Dedifferentiated amniotic fluid mesenchymal stem cell (primary cell): Measurements from ENCODE around the gene MXRA8.

Experiments used
- DNase-seq: peaks from one replicate; pipeline ENCODE4 v3.0.0-alpha.2; 2016; ENCODE audit errors: extremely low spot score

Gene MXRA8

DNA sequence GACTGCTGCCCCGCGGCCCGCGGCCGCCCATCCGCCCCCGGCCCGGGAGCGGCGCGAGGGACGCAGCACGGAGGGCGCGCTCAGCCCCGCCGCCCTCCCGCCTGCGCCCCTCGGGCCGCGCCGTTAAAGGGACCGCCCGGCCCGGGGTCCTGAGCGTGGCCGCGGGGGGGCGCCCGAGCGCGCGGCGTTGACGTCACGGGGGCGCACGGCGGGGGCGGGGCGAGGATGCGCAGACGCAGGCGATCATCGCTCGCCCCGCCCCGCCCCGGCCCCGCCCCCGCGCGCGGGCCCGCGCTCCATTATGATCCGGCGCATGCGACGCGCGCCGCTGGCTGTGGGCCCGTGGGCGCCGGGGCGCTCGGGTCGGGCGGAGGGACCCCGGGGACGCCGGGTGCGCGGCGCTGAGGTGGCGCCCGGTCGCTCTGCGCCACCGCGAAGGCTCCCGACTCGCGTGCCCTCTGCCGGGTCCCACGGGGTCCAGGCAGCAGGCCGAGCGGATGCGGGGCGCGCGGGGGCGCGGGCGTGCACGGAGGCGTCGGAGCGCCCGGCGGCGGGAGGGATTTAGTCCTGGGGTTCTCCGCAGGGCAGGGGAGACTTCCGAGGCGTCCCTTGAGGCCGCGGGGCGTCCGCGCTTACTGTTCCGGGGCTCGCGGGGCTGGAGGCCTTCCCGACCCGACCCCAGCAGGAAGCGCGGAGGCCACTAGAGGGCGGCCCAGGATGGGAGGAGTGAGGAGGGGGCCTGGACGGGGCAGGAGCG is 8.9 kb downstream of the MXRA8 start, which contains the start of gene DVL1:
Gene DVL1 (minus strand): TSS at position 163 of the 757 bp plus-strand sequence. CDS start 353 bp downstream, outside the sequence.
- peak; percentile 44 for DNase-seq

DNA sequence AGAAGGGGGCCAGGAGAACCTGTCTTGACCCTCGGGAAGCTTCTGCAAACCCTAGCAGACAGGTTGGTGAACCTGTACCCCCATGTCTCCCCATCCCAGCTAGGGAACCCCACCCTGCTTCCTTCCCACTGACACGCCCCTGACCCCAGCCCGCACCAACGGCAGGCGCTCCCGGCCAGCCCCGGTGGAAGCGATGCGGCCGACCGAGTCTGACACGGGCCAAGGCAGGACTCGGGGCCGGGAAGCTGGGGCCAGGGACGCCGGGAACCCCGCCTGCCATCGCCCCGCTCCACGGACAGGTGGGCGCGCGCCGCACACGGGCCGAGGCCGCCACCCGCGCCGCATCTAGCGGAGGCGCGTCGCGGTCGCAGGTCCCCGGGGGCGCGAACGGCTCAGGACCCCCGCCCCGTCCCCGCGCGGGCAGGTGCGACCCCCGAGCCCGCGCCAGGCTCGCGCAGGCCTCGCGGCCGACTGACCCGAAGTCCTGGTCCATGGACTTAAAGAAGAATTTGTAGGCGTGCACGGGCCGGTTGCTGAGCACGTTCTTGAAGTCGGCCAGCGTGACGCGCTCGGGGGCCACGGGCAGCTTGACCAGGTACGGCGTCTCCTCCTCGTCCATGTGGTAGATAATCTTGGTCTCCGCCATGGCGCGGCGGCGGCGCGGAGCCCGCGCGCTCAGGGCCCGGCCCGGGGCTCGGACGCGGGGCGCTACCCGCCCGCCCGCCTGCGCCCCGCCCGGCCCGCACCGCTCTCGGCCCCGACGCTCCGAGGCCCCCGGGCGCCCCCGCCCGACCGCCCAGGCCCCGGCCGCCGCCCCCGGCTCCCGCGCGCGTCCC is 9.7 kb downstream of the MXRA8 start:
- DNase-seq: no peak

DNA sequence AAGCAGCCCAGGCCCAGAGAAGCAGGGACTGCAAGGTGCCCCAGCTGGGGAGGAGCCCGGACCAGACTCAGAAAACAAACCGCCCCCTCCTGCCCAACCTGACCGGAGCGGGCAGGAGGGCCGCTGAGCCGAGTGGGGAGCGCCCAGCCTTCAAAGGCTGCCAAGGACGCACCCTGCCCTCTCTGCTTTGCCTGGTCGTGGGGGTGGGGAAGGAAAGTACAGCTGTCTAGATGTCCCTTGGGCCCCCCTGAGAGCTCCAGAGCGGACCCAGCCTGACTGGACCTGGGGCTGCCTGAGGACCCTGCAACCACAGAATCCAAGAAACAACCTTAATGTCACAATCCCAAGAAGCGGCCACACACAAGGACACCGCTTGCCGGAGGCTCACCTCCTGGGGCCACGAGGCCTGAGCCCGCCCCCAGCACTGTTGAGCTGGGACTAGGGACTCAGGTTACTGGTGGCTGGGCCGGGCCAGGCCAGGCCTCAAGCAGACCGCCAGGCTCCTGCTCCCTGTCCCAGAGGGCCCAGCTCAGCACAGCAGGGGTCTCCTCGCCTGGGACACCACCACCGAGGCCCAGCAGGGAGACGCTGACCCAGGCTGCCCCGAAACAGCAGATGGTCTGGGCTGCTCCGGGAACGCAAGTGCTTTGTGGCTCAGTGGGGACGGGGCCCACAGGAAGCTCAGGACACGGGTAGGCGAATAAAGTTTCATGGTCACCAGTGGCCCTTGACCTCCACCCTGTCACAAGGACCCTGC is 10.5 kb downstream of the MXRA8 start:
- DNase-seq: no peak

DNA sequence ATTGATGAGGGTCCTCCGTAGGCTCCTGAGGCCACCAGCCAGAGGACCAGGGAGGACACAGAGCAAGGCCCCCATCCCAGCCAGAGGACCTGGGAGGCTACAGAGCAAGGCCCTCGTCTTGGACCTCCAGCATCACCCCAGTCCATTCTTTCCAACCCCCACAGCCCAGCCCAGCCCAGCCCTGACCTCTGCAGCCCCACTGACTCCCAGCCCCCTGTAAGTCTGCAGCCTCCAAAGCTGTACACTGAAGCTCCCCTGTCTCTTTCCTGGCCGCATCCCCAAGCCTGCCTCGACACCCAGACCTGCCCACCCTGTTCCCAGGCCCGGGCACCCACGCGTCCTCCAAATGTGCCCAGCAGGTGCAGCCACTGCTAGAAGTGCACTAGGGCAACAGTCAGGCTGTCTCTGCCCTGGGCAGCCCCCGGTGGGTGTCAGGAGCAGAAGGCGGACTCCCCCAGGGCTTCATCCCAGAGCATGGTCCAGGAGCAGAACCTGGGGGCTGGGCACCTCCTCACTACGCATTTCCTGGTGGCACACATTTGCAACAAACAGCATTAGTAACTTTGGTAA is 11.2 kb downstream of the MXRA8 start:
- no peak for DNase-seq

DNA sequence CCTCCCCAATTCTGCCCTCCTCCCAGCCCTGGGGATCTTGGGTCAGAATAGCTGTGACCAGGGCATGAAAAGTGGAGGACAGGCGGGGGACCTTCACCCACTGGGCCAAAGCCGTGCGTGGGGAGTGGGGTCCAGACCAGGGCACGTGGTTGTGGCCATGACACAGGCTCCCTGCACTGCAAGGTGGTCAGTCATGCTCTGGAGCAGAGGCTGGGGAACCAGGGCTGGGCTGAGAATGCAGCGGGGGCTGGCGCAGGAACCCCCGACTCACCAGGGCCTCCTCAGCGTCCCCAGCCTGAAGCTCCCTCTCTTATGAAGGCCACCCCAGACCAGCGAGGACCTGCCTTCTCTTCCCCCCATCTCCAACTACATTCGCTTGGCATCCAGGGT is 11.9 kb downstream of the MXRA8 start:
- no peak for DNase-seq

DNA sequence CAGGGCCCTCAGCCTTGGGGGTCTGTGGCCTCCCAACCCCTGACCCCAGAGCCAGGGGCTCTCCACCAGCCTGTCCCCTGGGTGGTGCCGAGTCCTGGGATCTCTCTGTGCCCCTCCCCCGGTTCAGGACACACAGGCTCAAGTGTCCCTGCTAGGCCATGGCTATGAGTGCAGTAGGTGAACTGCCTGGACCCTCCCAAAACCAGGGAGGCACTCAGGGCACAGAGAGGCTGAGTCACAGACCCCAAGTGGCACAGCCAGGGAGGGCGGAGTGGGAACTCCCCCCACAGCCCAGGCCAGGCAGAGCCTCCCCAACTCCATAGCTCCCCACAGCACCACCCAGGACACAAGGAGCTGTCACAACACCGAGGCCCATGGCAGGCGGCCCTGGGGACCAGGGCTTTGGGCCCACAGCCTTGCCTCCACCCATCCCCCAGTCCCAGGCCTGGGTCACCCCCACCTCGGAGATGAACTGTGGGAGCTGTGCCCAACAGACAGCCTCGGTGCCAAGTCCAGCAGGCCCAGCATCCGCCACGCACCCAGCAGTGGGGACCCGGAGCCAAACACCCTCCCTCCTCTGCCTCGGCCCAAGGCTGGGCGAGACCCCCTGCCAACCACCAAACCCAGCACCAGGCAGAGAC is 12.4 kb downstream of the MXRA8 start:
- no peak for DNase-seq

DNA sequence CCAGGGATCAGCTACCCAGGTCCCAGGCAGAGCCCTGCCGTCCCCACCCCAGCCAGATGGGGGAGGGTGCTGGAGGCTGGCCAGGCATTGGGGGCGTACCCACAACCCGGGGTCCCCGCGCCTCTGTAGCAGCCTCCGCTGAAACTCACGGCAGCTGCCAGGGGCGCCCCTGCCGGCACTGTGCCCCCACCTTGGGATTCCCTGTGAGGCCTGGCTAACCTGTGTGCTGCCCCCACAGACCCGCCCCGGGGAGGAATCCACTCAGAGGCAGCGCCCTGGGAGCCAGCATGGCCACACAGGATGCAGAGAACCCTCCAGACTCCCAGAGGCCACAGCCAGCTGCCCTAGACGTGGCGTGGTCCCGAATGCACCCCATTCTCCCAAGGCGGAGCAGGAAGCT is 13.0 kb downstream of the MXRA8 start:
- DNase-seq: no peak

DNA sequence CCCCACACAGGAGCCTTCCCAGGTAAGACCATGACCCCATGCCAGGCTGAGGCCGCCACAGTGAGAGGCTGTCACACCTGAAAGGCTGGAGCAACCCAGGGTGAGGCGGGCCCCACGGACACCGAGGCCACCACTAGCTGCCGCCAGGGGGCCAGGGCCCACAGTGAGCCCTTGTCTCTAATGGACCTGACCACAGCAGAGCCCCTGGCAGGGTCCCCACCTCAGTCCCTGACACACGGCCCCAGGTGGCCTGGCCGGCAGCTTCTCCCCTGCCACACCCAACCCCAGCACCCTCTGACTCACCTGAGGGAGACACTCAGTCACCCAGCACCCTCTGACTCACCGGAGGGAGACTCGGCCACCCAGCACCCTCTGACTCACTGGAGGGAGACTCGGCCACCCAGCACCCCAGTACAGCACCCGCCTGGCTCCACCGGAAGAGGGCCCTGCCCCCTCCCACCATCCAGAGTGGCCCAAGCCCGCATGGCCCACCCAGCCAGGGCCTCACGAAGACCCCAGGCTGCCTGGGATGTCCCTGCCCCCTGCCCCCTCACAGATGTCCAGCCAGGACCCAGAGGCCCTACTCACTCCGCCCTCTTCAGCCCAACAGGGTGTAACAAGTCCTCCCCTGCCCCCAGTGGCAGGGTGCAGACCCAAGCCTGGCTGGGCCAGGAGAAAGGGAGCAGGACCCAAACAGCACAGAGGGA is 13.5 kb downstream of the MXRA8 start:
- no peak for DNase-seq

DNA sequence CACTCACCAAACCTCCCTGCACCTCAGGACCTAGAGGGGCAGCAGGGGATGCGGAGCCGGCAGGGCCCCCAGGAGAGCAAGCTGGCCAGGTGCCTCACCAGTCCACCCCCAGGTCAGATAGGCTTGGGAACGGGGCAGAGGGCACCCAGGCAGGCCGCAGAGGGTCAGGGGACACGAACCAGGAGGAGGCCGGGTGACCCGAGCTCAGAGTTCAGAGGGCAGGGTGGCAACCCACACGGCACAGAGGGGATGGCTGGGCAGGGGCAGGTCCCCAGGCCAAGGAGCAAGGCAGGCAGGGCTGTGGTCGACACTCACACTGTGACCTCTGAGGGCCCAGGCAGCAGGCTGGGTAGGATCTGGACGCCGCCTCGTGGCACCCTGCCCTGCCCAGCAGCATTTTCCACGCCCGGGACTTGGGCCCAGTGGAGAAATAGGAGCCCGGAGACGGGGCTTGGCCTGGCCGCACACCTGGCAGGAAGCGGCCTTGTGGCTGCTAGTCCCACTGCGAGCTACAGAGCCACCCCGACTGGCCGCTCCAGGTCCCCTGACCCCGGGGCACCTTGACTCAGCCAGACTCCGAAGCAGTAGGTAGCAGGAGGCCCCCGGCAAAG is 14.4 kb downstream of the MXRA8 start:
- no peak for DNase-seq

DNA sequence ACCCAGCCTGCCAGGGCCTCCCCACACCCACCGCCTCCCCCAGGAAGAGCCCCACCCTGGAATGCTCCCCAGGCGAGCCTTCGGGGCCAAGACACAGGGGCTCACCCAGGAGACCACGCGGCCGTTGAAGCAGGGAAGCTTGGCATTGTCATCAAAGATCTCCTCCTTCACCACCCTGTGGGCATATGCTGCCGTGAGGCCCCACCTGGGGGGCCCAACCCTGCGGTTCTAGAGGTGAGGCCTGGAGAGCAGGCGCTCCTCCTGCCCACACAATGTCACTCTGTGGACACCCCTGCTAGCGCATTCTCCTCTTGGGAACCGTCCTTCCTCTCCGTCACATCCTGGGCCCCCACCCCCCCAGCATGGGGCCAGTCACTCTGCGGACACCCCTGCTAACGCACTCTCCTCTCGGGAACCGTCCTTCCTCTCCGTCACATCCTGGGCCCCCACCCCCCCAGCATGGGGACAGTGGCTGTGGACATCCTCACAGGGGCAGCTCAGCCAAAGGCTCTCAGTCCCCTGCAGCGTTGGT is 15.7 kb downstream of the MXRA8 start:
- DNase-seq: no peak

DNA sequence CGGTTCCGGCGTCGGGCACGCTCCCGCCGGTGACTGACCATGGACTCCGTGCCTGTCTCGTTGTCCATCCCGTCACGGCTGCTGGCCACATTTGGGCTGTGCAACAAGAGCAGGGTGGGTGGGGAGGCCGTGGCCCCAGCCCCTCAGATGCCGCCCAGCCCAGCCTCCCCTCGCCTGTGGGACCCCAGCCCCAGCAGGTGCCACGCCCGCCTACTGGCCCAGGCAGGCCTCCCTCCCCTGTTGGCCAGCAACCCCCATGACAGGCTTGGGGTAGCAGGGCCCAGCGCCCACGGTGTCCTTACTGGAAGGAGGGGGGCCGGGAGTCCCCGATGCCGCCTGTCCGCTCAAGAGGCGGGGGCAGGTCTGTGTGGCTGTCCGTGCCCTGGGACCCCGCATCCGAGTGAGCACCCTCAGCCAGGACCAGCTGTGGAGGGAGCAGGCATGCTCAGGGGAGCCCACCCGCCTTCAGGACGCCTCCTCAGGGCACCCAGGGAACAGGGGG is 16.2 kb downstream of the MXRA8 start:
- DNase-seq: no peak

DNA sequence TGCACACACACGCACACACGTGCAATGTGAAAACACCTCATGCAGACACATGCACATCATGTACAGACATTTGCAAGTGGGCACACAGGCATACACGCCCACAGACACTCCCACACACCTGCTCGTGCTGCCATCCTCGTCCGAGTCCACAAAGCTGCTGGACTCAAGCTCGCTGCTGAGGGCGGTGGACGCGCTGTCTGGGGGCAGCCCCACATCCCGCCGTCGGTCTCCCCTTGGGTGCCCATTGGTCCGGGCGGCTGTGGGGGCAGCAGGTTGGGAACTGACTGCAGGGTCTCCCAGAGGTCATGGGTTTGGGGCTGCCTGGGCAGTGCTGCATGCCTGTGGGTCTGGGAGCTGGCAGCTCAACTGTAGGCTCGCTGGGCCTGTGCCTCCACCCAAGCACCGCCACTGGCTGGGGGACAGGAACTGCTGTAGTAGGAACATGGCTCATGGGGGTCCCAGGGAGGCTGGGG is 16.8 kb downstream of the MXRA8 start:
- DNase-seq: no peak

DNA sequence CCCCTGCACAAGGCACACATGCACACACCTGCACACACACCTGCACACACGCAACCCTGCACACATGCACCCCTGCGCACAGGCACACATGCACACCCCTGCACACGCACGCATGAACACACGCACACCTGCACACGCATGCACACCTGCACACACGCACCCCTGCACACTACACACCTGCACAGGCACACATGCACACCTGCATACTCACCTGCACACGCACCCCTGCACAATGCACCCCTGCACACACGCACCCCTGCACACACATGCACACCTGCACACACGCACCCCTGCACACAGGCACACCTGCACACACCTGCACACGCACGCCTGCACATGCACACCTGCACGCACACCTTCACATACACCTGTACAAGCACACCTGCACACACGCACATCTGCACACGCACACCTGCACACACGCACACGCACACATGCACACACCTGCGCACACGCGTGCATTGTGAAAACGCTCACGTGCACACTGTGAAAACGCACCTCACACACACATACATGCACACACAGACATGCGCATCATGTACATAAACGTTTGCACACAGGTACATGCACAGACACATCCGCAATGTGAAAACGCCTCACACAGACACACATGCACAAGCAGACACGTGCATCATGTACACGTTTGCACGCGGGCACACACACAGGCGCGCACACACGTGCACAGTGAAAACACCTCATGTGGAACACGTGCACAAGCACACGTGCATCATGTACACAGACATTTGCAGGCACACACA is 17.4 kb downstream of the MXRA8 start:
- DNase-seq: no peak

DNA sequence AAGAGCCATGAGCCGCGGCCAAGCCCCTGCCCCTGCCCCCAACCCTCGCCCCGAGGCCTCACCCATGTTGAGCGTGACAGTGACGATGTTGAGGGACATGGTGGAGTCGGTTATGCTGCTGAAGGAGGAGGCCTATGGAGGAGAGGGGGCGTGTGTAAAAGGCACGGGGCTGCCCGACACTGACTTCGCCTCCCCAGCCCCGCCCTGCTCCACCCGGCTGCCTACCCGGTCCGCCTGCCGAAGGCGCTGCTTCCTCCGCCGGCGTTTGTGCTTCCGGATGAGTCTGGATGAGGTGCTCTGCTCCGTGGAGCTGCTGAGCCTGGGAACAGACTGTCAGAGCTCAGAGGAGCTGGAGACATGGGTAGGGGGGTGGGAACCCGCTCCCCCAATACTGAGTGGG is 18.2 kb downstream of the MXRA8 start:
- no peak for DNase-seq

DNA sequence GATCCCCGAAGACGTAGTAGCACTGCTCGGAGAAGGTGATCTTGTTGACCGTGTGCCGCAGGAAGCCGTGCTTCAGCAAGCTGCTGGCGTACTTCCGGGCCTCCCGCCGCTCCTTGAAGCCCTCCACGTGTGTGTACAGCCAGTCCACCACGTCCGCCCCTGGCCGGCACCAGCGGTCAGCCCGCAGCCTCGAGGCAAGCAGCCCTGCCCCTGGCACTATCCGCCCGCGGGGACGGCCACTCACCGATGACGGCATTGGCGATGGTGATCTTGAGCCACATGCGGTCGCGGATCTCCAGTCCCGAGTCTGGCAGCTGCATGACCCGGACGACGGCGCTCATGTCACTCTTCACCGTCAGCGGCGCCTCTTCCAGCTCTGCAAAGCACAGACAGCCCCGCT is 20.1 kb downstream of the MXRA8 start:
- no peak for DNase-seq

DNA sequence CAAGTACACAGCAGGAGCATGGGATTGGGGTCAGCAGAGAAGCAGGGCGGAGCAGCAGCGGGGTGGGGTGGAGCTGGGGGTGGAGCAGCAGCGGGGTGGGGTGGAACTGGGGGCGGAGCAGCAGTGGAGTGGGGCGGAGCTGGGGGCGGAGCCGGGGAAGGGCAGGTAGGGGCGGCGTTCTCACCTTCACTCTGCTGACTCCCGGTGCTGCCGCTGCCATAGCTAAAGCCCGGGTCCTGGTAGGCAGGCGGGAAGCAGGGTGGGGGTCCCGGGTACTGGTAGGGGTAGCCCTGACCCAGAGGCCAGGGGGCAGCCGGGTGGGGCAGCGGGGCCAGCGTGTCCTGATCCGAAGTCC is 20.6 kb downstream of the MXRA8 start:
- no peak for DNase-seq

DNA sequence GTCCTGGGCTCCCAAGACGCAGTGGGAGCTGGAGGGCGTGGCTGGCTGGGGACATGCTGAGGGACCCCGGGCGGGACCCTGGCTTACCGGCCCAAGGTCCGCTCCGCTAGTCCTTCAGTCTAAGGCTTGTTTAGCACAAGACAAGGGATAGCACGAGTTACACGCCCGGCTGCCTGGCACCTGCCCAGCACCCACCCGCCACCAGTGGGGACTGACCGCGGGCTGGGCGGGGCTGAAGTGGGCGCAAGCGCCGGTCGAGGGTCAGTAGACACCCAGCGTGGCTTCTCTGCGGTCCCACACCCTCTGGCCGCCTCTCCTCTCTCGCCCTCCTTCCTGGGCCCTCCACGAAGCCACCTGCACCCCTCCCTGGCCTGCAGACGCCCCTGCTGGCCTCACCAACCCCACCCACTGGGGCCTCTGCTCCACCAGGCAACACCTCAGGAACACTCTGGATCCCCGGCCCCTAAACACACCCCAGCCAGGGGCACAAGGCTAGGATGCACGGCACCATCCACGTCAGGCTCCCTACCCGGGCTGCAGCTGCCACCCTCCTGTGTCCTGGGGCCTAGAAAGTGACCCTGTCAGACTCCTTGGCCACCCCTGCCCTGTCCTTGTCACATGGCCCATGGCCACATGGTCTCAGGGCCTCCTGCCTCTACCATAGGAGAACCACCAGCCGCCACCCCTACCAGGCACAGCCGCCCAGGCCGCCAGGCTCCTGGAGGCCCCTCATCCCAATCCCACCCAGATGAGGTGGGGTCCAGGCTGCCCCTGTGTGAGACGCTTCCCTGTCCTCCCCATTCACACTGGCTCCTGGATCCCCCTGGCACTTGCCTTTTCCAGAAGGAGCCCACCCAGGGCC is 21.2 kb downstream of the MXRA8 start:
- no peak for DNase-seq

DNA sequence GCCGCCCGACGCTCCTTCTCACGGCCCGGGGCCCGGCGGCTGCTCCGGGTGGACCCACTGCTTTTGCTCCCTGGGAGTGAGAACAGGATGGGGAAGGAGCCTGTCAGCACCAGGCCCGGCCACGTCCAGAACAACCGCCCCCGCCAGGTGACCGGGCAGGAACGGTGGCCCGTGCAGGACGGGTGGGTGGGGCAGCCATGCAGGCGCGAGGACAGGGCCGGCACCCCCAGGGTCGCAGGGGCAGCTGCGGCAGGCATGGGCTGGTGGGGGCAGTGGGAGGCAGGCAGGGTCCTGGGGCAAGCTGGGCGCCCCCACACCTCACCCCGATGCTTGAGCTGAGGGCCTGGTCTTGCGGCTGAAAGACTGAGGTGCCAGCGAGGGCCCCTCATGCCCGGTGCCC is 21.9 kb downstream of the MXRA8 start:
- DNase-seq: no peak
